Astrocyte of the spinal cord (primary cell): ENCODE measurements around the gene CRAMP1.
A peak's percentile ranks its signal among the peaks of the same experiment; 100 is the strongest.

Source experiments
- DNase-seq: peaks from one replicate; pipeline ENCODE4 v3.0.0; 2011; ENCODE audit warnings: low read depth, low spot score
- H3K4me3 ChIP-seq: 2 replicates; pipeline ENCODE4 v1.5.1; 2011; ENCODE audit warnings: low read depth, mild to moderate bottlenecking, low read length, moderate library complexity
- in situ Hi-C: cut with HindIII; loops from 2 replicates; pipeline ENCODE4 v1.10.0; 2017; ENCODE audit warnings: low sequenced_read_pairs
- TF ChIP-seq, protein P1 (sequence below): IDR thresholded peaks from 2 replicates; pipeline ENCODE4 v1.5.1; 2012; ENCODE audit warnings: low read depth, mild to moderate bottlenecking, low read length, inconsistent platforms

CRAMP1 gene

GRCh38 chr16:1597154-1597553 is 15.0 kb upstream of the CRAMP1 start:
- TF ChIP-seq, protein P1, sequence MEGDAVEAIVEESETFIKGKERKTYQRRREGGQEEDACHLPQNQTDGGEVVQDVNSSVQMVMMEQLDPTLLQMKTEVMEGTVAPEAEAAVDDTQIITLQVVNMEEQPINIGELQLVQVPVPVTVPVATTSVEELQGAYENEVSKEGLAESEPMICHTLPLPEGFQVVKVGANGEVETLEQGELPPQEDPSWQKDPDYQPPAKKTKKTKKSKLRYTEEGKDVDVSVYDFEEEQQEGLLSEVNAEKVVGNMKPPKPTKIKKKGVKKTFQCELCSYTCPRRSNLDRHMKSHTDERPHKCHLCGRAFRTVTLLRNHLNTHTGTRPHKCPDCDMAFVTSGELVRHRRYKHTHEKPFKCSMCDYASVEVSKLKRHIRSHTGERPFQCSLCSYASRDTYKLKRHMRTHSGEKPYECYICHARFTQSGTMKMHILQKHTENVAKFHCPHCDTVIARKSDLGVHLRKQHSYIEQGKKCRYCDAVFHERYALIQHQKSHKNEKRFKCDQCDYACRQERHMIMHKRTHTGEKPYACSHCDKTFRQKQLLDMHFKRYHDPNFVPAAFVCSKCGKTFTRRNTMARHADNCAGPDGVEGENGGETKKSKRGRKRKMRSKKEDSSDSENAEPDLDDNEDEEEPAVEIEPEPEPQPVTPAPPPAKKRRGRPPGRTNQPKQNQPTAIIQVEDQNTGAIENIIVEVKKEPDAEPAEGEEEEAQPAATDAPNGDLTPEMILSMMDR, result no peak
- no peak for DNase-seq
- no peak overlapping the region for H3K4me3 ChIP-seq
- in situ Hi-C loops, result no loop called here

- TF ChIP-seq, protein P1, result no peak
- H3K4me3 ChIP-seq, result no peak overlapping the region
- no peak for DNase-seq
- in situ Hi-C loops, result no loop called here
Observed at GRCh38 chr16:1601031-1601430, 11.1 kb upstream of the CRAMP1 start.

DNA sequence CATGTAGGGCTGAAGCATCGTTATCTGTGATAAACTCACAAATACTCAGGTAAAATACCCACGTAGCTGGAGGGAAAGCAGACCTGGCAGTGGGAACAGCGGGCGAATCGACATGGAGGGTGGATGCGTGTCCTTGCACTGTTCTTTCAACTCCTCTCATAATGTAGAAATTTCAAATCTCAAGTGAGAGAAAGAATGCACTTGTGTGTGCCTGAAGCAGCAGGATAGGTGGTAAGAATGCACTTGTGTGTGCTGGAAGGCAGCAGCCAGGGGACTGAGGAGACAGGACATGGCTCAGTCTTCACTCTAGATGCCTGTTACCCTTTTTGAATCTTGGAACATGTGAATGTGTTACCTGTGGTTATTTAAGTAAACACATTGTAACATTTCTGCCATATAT is 10.7 kb upstream of the CRAMP1 start:
- no peak overlapping the region for H3K4me3 ChIP-seq
- in situ Hi-C loops, result no loop called here
- no peak for DNase-seq
- TF ChIP-seq, protein P1, result no peak

DNA sequence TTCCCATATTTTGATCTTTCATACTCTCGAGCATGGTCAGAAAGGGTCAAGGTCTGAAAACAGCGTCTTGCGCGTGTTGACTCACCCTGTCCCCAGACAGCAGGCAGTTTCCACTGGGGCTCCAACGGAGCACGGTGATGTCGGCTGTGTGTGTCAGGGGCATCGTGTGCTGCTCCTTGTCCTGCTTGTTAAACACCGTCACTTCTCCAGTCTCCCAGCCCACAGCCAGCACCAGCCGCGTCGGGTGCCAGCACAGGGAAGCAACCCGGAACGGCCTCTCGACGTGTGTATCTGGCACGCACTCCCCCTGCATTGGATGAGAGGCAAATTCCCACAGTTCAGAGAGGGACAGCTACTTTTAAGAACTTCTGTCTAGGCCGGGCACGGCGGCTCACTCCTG is 9.9 kb upstream of the CRAMP1 start:
- no peak for DNase-seq
- TF ChIP-seq, protein P1, result no peak
- no peak overlapping the region for H3K4me3 ChIP-seq
- in situ Hi-C loops, result no loop called here

GRCh38 chr16:1606774-1607173 is 5.4 kb upstream of the CRAMP1 start:
- no peak overlapping the region for H3K4me3 ChIP-seq
- in situ Hi-C loops, result no loop called here
- TF ChIP-seq, protein P1, result no peak
- no peak for DNase-seq

DNA sequence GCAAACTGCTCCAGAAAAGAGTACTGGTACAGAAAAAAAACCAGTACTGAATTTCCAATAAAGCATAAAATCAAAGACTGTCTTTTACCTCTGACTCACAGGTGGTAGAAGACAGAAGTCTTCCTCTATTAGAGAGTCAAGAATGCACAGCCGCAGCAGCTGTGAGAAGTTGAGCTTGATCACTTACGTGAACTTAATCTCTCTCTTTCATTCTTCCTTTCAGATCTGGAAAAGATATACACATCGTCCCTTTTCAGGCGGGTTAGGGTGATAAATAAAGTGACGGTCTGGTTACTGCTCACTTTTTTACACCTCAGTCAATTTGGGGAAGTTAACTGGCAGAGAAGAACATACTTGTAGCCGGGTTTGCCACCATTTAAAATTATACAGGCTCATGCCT is 4.2 kb upstream of the CRAMP1 start:
- TF ChIP-seq, protein P1, result no peak
- DNase-seq, result no peak
- in situ Hi-C loops, result no loop called here
- no peak overlapping the region for H3K4me3 ChIP-seq

GRCh38 chr16:1610071-1610898 is 1.9 kb upstream of the CRAMP1 start:
- in situ Hi-C loops, result no loop called here
- peak; percentile 85 for DNase-seq
- peak overlapping the region; percentile 74 for H3K4me3 ChIP-seq
- TF ChIP-seq, protein P1, result no peak
